ENCODE results near the gene OBP2A.

- TF ChIP-seq CTCF (IDR thresholded peaks at IDR 0.05) = no peak
- TF ChIP-seq POLR2A (IDR thresholded peaks at IDR 0.05) = no peak
Measured at GRCh38 chr9:135502168-135502872, 43.6 kb upstream of the OBP2A start.

Data from adrenal gland (tissue), 5 donors.